HG03159 (cell line): ENCODE measurements around the gene ELMOD1.

Experiments
- ATAC-seq: cut with Tn5 transposase; IDR thresholded peaks from one replicate; pipeline ENCODE4 v1.9.1; 2021; ENCODE audit warnings: mild to moderate bottlenecking, moderate library complexity; ENCODE audit not compliant: unreplicated experiment

Gene ELMOD1

DNA sequence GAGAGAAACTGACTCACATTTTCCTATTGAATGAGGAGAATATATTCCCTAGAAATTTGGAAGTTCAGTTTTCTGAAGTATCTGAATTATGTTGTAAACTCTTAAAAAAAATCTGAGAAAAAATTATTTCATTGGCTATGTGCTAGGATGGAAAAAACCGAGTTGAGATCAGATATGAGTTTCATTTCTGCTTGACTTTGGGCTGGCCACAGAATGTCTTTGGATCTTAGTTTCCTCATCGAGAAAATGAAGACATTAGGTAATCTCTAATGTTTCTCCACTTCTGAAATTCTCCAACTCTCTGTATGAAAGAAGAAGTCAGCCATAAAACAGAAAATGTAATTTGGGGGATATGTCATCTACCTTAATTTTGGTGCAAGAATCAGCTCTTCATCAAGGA is 92.1 kb downstream of the ELMOD1 start:
- no peak for ATAC-seq

DNA sequence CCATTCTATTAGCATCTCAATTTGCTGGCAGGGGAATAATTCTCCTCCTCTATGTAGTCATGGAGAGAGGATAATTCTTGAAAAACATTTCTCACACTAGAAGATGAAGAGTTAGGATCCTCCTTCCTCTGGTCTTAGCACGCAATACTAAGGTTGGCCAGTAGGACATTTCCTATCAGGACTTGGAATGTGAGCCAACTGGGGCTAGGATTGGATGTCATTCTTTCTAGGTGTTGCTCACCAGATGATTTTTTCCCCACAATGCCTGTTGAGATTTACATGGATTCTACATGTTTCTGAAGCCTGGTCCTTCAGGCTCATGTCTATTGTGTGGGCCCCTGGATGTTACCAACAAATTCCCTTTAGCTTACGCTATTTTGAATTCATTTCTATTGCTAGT is 92.9 kb downstream of the ELMOD1 start:
- ATAC-seq, result peak; percentile 53

DNA sequence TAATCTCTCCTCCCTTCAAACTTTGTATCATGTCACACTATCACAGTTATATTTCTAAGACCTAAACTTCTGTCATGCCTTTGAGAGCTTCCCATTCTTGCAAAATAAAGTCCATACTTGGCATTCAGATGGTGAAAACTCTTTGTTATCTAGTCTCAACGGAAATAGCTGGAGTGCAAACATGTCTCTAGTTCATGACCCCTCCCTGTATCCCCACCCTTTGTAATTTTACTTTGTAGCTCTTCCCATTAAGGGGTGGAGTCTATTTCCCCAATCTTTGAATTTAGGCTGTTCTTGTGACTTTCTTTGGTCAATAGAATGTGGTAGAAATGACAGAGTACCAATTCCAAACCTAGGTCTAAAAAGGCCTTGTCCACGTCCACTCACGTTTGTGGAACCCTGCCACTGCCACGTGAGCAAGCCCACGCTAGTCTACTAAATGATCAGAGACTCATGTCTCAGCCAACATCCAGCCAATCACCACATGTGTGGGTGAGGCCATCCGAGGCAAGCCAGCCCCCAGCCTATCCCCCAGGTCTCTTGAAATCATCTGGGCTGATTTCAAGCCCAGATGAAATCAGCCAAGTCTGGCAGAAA is 97.5 kb downstream of the ELMOD1 start:
- ATAC-seq, result no peak

DNA sequence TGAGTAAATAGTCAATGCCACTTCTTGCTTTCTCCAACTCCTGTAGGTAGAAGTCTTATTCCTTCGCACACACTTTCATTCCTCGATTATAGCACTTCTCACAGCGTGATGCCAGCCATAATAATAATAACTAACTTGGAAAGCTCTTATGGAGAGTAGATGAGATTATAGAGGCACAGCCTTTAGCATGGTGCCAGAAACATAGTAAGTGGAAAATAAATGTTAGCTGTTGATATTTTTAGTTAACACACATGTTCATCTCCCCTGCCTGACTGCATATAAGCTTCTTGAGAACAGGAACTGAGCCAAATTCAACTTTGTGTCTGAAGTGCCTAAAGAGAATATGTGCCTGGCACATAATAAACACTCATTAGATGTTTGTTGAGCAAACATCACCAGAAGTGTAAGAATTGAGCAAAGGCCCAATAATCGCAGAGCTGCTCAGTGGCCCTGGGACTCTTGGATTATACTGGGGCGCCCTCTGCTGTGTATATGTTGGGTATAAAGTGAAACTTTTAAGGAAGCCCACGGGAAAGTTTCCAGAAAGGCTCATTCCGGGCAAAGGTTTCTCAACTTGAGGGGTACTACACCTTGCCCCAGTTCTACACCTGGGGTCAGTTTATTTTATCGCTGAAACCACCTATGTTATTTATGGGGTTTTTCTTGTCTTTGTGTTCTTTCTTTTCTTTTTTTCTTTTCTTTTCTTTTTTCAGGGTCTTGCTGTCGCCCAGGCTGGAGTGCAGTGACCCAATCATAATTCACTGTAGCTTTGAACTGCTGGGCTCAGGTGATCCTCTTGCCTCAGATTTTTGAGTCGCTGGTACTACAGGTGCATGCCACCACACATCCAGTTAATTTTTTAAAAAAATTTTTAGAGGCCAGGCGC is 98.6 kb downstream of the ELMOD1 start:
- peak; percentile 78 for ATAC-seq

DNA sequence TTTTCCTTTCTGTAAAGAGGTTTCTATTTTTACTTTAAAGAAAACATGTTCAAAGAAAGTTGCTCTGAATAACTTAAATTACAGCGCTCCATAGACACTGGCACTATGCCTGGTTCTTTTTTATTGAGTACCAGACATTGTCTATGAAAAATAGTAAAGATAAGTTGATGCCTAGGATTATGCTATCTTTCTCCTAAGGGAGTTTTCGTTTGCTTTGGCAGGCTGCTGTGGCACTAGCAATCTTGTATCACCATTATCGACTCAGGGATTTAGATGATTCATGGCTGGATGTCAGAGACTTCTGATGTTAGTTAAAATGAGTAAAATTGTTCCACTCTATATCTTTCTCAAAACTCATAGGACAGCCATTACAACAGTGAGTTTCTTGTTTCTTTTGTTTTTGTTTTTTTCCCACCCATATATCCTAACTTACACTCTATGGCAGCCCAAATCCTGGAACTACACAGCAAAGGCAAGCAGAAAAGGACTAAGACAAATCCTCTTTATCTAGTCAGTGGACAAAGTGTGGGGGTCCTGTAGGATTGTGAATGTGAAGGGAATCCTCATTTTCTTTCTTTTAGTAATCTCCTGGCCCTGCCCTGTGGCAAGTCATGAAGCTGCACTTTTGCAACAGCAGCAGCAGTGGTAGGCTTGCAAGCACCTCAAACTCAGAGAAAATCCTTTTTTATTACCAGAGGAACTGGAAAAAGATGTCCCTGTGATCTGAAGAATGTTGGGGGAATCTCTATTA is 100.2 kb downstream of the ELMOD1 start:
- no peak for ATAC-seq

DNA sequence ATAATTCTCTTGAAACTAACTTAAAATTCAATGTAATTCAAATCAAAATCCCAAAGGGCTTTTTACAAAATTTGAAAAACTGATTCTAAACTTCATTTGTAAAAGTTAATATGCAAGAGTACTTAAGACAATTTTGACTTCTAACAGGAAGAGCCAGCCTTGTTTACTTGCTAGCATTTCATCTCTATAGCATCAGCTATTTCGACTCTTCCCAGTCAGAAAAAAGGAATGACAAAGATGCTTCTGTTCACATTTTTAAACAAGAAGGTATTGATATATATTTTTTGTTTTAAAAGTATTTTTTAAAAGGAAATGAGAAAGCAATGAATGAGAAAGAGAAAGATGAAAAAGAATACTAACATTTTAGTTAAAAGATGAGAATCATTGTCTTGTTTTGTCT is 104.5 kb downstream of the ELMOD1 start:
- no peak for ATAC-seq

DNA sequence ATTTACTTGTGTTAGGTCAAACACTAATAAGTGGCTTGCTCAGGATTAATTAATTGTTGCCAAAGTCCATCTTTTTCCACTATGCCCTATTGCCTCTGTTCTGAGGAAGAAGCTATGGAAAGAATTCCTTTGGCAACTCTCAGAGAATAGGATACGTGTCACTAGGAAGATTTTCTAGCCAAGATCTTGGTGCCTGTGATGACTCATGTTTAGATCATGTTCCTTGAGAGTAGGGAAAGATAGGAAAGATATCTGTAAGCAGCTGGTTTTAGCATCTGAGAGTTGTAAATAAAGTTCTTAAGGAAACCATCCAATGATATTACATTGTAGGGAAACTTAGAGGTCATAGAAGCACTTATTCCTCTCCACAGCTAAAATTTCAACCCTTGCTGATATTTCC is 105.2 kb downstream of the ELMOD1 start:
- no peak for ATAC-seq

DNA sequence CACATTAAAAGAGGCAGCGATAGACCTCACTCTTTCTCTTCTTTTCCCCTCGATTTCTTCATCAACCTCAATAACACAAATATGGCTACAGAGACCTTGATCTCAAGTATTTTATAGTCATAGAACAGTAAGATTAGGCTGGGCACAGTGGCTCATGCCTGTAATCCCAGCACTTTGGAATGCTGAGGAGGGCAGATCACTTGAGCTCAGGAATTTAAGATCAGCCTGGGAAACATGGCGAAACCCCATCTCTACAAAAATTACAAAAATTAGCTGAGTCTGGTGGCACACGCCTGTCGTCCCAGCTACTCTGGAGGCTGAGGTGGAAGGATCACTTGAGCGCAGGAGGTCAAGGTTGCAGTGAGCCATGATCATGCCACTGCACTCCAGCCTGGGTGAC is 106.3 kb downstream of the ELMOD1 start:
- ATAC-seq, result no peak

DNA sequence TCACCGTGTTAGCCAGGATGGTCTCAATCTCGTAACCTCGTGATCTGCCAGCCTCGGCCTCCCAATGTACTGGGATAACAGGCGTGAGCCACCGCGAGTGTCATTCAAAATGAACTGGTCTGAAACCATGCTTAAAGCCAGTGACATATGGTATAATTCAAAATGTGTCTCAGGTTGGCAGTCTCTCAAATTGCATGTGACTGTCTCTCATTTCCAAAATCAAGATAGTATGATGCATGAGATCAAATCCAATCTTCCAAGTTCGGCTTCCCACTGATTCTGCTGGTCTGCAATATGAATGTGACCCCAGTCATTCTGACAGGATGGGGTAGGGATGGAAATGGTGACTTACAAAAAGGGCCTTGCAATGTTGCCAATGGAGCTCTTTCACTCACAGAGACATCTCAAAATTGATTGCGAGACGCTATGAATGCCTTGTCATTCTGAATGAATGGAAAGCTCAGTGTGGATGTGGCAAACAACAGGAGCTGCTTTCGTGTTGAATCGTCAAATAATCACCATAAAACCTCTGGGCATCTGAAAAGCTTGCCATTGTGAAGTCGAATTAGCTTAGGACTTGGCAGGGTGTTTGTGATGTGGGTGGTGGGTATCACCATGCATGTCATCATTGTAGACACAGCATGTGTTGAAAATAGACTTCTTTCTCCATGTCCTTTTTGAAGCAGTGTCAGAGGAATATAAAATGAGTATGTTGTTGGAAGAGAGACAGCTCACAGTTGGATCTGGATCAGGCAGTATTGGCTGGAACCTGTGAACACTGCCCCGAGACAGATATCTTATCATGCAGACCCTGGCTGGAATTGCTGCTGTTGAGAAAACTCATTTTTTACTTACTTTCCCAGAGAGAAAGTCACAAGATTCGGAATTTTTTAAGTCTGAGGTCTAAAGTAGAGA is 108.7 kb downstream of the ELMOD1 start:
- no peak for ATAC-seq

DNA sequence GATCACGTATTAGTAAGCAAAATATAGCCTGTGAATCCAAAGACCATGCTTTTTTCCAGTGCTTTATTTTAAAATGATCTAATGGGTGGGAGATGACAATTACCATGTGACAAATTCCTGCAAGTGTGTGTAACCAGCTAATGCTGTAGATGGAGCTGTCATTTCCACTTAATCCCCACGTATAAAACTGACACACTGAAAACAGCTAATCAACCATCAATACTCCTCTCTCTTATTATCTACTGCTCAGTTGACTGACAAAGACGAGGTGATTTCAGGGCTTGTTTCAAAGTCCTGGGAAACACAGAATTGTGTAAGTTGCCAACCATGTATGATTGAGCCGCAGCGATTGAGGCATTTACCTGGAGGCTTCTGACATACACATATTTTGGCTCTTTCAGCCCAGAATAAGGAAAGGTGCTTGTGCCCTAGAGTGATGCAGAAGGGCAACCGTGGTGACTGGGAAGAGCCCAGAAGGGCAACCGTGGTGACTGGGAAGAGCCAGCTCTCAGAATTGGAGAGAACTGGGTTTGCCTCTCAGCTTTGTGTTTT is 111.2 kb downstream of the ELMOD1 start:
- no peak for ATAC-seq

DNA sequence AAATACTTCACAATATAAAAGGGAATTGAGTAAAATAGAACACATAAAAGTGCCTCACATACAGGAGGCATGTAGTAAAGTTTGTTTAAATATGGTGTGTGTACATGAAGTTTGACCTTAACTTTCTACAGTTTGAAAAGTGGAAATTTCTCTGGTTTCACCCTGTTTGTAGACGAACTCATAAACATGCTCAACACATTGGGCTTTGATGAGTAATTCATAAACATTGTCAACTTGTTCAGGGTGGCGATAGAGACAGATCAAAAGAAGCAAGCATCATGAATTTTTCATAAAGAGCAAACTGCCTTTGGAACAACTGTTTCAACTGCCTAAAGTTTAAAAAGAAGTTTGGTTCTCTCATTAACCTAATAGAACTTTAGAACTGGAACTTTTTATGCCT is 111.8 kb downstream of the ELMOD1 start:
- no peak for ATAC-seq

DNA sequence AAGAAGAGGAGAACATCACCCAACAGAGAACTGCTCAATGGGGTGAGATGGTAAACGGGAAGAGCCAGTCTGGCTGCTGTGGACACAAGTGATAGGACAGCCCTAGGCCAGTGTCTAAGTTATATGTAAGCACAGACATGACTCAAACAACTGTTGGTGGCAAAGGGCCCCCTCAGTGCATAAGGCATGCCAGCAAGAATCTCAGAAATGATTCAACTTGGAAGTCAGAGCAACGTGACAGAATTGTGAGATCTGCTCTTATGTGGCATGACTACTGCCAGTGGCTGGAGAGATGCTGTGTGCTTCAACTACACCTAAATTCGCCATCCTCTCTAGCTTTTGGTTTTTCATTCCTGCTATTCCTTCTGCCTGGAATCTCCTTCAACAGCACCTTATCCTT is 113.5 kb downstream of the ELMOD1 start:
- no peak for ATAC-seq

DNA sequence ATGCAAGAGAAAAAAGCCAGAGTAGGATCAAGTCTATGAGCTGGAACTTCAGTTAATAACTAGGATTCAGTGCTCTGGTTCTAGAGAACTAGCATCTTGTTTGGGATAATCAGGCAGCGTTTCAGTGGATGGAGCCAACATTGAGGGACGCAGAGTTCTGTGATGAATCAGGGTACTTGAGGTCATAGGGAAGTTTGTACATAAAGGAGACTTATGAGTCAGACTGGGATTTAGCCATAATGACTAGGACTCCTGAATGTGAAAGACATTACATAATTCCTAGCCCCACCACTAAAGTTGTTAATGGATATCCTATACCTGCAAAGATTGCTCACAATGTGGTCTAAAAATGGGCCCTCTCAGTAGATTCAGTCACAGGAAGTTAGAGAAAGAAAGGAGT is 114.1 kb downstream of the ELMOD1 start:
- no peak for ATAC-seq

DNA sequence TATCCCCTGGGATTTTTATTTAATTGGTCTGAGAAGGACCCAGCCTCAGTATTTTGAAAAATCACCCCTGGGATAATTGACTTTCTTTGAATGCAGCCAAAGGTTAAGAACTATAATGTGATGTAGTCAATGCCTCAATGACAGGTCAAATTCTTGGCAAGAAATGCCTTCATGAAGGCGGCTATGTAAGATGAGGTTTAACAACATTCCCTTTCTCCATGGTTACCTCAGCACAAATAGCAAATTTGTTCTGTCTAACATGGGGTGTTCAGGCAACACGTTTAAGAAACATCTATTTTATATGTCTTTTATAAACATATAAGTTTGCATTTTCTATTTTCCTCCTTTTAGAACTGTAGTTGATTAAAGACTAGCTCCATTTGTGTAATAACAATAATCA is 115.6 kb downstream of the ELMOD1 start:
- no peak for ATAC-seq

DNA sequence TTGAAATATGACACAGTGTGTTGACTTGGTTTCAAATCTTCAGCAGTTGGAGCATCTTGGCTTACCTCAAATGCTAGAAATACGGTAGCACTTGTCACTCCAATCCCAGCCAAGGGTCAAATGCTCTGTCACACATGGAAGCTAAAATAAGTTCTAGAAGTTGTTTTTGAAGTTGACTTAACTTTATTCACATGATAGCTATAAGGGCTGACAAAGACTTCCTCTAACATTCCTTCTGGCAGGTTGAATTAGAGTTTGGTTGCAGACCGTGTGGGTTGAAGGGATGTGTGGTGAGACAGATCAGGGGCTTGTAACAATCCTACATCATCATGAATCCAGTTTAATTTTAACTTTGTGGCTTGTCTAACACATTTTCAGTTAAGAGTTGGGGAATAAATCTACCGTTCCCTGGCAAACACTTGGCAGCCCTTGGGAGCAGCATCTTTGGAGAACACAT is 116.3 kb downstream of the ELMOD1 start:
- no peak for ATAC-seq

DNA sequence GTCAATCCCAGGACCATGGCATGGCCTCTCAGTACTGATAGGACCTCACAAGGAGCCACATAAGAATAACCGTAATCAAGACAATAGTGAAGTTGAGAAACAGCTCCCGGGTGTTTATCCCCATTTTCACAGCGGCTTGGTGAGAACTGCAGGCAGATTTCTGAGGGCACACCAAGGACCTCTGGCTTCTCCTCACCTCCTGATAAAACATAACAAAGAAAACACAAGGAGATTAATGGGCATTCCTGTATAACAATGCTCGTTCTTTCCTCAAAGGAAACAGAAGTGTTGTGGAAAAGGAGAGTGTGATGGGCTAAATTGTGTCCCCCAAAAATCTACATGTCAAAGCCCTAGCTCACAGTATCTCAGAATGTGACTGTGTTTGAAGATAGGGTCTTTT is 116.9 kb downstream of the ELMOD1 start:
- ATAC-seq, result no peak

DNA sequence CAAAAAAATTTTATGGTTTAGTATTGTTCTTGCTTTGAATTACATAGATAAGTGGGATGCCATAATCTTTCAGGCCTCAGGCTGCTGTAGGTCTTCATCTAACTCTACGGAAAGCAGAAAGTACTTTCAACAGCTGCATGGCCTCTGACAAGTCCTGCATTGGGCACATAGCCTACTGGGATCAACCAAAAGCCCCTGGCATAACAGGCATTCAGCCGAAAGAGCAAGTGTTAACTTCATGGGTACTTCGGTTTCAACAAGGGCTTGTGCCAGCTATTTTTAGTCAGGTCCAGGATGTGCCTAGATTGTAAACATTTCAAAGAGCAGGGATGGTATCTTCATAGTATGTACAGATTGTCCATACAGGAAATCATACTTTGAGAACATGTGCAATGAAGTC is 117.8 kb downstream of the ELMOD1 start:
- ATAC-seq, result no peak

DNA sequence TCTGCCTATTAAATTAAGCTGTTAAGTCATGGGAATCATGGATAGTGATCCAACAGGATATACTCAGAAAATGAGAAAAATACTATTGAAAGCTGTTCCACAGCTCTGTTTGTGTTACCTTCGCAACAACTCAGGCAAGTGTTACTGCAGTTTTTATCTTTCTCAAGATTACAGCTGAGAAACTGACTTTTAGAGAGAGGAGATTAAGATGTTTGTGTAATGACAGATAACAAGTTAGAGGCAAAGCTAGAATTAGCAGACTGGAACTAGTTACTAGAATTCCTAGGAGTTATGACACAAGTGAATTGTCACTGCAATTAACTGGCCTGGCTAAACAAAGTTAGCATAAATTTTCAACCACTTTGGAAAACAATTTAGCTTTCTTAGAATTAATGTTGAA is 119.4 kb downstream of the ELMOD1 start:
- ATAC-seq, result no peak

DNA sequence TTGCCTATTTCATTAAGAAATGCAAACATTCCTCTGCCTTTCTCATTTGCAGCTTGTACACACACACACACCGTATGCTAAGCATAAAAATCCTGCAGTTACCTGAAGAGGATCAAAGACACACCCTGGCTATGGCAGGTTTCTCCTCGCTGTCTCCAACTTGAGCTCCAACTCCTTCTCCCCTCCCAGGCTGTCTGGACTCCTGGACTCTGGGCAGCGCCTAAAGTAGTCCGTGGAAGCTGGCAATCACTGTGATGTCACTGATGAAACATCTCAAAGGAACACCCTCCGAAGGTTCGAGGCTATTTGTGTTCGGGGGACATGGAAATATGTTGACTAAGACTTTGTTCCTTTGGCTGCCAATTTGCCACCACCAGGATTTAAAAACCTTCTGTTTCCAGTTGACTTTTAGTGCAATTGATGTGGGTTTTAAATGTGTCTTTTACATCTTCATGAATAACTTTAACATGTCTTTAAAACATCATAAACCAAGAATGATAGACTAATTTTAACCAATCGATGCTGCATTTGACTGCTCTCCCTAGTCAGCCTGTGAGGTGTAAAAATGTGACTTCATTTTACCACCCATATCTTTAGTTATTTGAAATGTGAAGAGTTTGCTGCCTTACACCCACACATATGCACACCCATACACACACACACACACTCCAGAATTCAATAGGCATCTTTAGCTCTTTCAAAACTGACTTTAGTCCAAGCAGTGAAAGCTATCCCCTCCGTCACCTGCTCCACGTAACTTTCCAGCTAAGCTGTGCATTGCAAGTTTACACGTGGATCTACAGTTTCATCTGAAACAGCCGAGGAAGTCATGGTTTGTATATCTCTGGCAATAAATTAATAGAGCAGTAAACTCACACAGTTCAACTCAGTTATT is 121.2 kb downstream of the ELMOD1 start, which contains the start of gene SLN:
Gene SLN (minus strand): TSS at position 196 of the 895 bp plus-strand sequence.
- no peak for ATAC-seq
